ENCODE results near the gene DNM3. TPM values are rescaled to one million over a fixed set of nuclear protein-coding genes. Genes with fewer than 3 reads are reported as not detected.

DNM3 gene
- total RNA-seq, 4 donors from 2014 or later, result 2.7 to 3.3 TPM; not detected in 2

- in situ Hi-C loops (cut with MboI; ENCODE audit: low pct_ligation_motif_present in 1 of 4, low pct_unique_long_range_greater_than_20kb in 1 of 4, low sequenced_read_pairs in 3 of 4), result no loop called here
- H3K4me1 ChIP-seq, result peaks cover 0 to 11% (median 0%) of the 10 kb centered on the region in 4 donors
- H3K9me3 ChIP-seq, result peaks cover 0 to 1% of the 10 kb centered on the region in 2 donors
- no peak for DNase-seq
- no peak overlapping the region for H3K4me3 ChIP-seq
- H3K36me3 ChIP-seq, result no peaks in the 10 kb centered on the region
- H3K27me3 ChIP-seq, result no peaks in the 10 kb centered on the region
- H3K27ac ChIP-seq, result no peak overlapping the region
- WGBS, 2 donors (ENCODE audit: low coverage in 1 of 2), result 65 to 72% methylated on average over 3 of the region's 3 CpGs
- no peak for TF ChIP-seq POLR2AphosphoS5 (IDR thresholded peaks at IDR 0.05)
- no peak for TF ChIP-seq CTCF (IDR thresholded peaks at IDR 0.05)
- no peak for TF ChIP-seq EP300 (IDR thresholded peaks at IDR 0.05; ENCODE audit: low read depth)
- TF ChIP-seq POLR2A (IDR thresholded peaks at IDR 0.05), result no peak
- intact Hi-C loops (cut with DNase I; ENCODE audit: low total_unique reads), result no loop called here
Observed at GRCh38 chr1:172254521-172255222, 413.4 kb downstream of the DNM3 start.

GRCh38 chr1:172255223-172255560 lies 413.9 kb downstream of the DNM3 start:
- in situ Hi-C loops (cut with MboI; ENCODE audit: low pct_ligation_motif_present in 1 of 4, low pct_unique_long_range_greater_than_20kb in 1 of 4, low sequenced_read_pairs in 3 of 4), result no loop called here
- Histone ChIP-seq H3K27ac (no peak overlapping the region), H3K27me3 (no peaks in the 10 kb centered on the region)

GRCh38 chr1:172265905-172266304 lies 424.6 kb downstream of the DNM3 start:
- H3K27ac ChIP-seq, result no peak overlapping the region
- H3K4me1 ChIP-seq, result peaks cover 0 to 2% (median 0%) of the 10 kb centered on the region in 4 donors
- H3K36me3 ChIP-seq, result no peaks in the 10 kb centered on the region
- in situ Hi-C loops (cut with MboI; ENCODE audit: low pct_ligation_motif_present in 1 of 4, low pct_unique_long_range_greater_than_20kb in 1 of 4, low sequenced_read_pairs in 3 of 4), result no loop called here
- 89 to 95% methylated on average over 1 of the region's 1 CpG for WGBS, 2 donors (ENCODE audit: low coverage in 1 of 2)
- H3K9me3 ChIP-seq, result no peaks in the 10 kb centered on the region
- H3K27me3 ChIP-seq, result no peaks in the 10 kb centered on the region
- DNase-seq, result no peak
- TF ChIP-seq CTCF (IDR thresholded peaks at IDR 0.05) (no peak), EP300 (IDR thresholded peaks at IDR 0.05; ENCODE audit: low read depth) (no peak), POLR2AphosphoS5 (IDR thresholded peaks at IDR 0.05) (no peak), POLR2A (IDR thresholded peaks at IDR 0.05) (no peak)
- intact Hi-C loops (cut with DNase I; ENCODE audit: low total_unique reads), result no loop called here
- no peak overlapping the region for H3K4me3 ChIP-seq

More at GRCh38 chr1:172255223-172255560, 413.9 kb downstream of the DNM3 start:
- no peak for DNase-seq
- Histone ChIP-seq H3K9me3 (peaks cover 4 to 6% of the 10 kb centered on the region in 2 donors), H3K36me3 (no peaks in the 10 kb centered on the region), H3K4me3 (no peak overlapping the region), H3K4me1 (peaks cover 0 to 11% (median 0%) of the 10 kb centered on the region in 4 donors)
- intact Hi-C loops (cut with DNase I; ENCODE audit: low total_unique reads), result no loop called here
- TF ChIP-seq POLR2A (IDR thresholded peaks at IDR 0.05), result no peak
- TF ChIP-seq CTCF (IDR thresholded peaks at IDR 0.05), result no peak
- TF ChIP-seq POLR2AphosphoS5 (IDR thresholded peaks at IDR 0.05), result no peak
- TF ChIP-seq EP300 (IDR thresholded peaks at IDR 0.05; ENCODE audit: low read depth), result no peak

GRCh38 chr1:172266528-172267174 lies 425.4 kb downstream of the DNM3 start:
- TF ChIP-seq EP300 (IDR thresholded peaks at IDR 0.05; ENCODE audit: low read depth) (no peak), POLR2A (IDR thresholded peaks at IDR 0.05) (no peak), POLR2AphosphoS5 (IDR thresholded peaks at IDR 0.05) (no peak), CTCF (IDR thresholded peaks at IDR 0.05) (no peak)
- in situ Hi-C loops (cut with MboI; ENCODE audit: low pct_ligation_motif_present in 1 of 4, low pct_unique_long_range_greater_than_20kb in 1 of 4, low sequenced_read_pairs in 3 of 4), result no loop called here
- no peaks in the 10 kb centered on the region for H3K27me3 ChIP-seq
- H3K4me1 ChIP-seq, result peaks cover 0 to 7% (median 0%) of the 10 kb centered on the region in 4 donors
- no peak overlapping the region for H3K4me3 ChIP-seq
- H3K36me3 ChIP-seq, result no peaks in the 10 kb centered on the region
- no peak overlapping the region for H3K27ac ChIP-seq
- intact Hi-C loops (cut with DNase I; ENCODE audit: low total_unique reads), result no loop called here
- H3K9me3 ChIP-seq, result no peaks in the 10 kb centered on the region
- DNase-seq, result no peak
- WGBS, 2 donors (ENCODE audit: low coverage in 1 of 2), result 87 to 100% methylated on average over 1 of the region's 1 CpG
